ENCODE results near the gene ARHGEF39.

GRCh38 chr9:35673132-35674024 lies 8.4 kb upstream of the ARHGEF39 start, which contains the start of gene CA9:
- TF ChIP-seq POLR2A (IDR thresholded peaks at IDR 0.05), result no peak
- no peak for TF ChIP-seq CTCF (IDR thresholded peaks at IDR 0.05)
- TF ChIP-seq EP300 (IDR thresholded peaks at IDR 0.05), result no peak

Data from tibial nerve (tissue), 4 donors.